A549 (cell line): ENCODE results near the gene VOPP1. TPM values are rescaled to one million over a fixed set of nuclear protein-coding genes. Genes with fewer than 3 reads are reported as not detected.

Experiments used
- ATAC-seq, 2 experiments: fragments of 200-7000 bp in 1 of 2; fragments of >200 bp in 1 of 2; cut with Nextera tagmentation in 1 of 2; cut with Tn5 transposase in 1 of 2; 3 replicates each; pipeline versions ENCODE4 v1.8.0 to v1.9.1; 2018 to 2020; ENCODE audit warnings: mild to moderate bottlenecking in 1 of 2, moderate library complexity in 1 of 2
- CTCF ChIA-PET: fragments of 300-600 bp; sonication (Branson Sonifier 250); formaldehyde crosslinking; extraction: SDS; loops from one replicate; lab custom pipeline; 2021; ENCODE audit warnings: antibody characterized with exemption, inconsistent platforms; lab: Yijun Ruan, JAX
- POLR2A ChIA-PET: fragments of 350-600 bp; formaldehyde crosslinking; extraction: SDS; loops from one replicate; lab custom pipeline; 2021; ENCODE audit warnings: antibody characterized with exemption, inconsistent platforms; lab: Yijun Ruan, JAX
- DNase-seq, 2 experiments: peaks; one replicate each; pipeline versions ENCODE4 v3.0.0 to v3.0.0-alpha.2; 2011 to 2016; ENCODE audit warnings: low read depth in 1 of 2, low spot score in 1 of 2
- FAIRE-seq: peaks from 2 replicates; lab custom pipeline; 2011; peaks lifted over from hg19 to GRCh38; lab: Jason Lieb, UNC
- H3K27ac ChIP-seq, 2 experiments: fragments of >200 bp; sonication (Bioruptor Twin); formaldehyde crosslinking; 3 replicates each; pipeline ENCODE4 v1.5.1; 2016 to 2017
- H3K4me1 ChIP-seq: fragments of >200 bp; sonication (Bioruptor Twin); formaldehyde crosslinking; 3 replicates; pipeline ENCODE4 v1.6.1; 2016
- H3K4me2 ChIP-seq: fragments of >200 bp; sonication (Bioruptor Twin); formaldehyde crosslinking; 3 replicates; pipeline ENCODE4 v1.6.1; 2016
- H3K4me3 ChIP-seq: fragments of >200 bp; sonication (Bioruptor Twin); formaldehyde crosslinking; 3 replicates; pipeline ENCODE4 v1.5.1; 2016
- H3K9me3 ChIP-seq: fragments of >200 bp; sonication (Bioruptor Twin); formaldehyde crosslinking; 3 replicates; pipeline ENCODE4 v1.6.1; 2016
- CBX8 ChIP-seq: fragments of 200-600 bp; sonication (generic); IDR thresholded peaks from 2 replicates; pipeline ENCODE4 v1.6.1; 2016
- CHD4 ChIP-seq: fragments of 200-600 bp; sonication (generic); IDR thresholded peaks from 2 replicates; pipeline ENCODE4 v1.6.1; 2016; ENCODE audit warnings: antibody characterized with exemption, mild to moderate bottlenecking, borderline replicate concordance
- EHMT2 ChIP-seq: fragments of 200-600 bp; sonication (generic); IDR thresholded peaks from 2 replicates; pipeline ENCODE4 v1.6.1; 2016; ENCODE audit warnings: antibody characterized with exemption, low read depth, mild to moderate bottlenecking, moderate library complexity
- FOXS1 ChIP-seq: fragments of 250-450 bp; sonication (Bioruptor Pico); IDR thresholded peaks from 2 replicates; pipeline ENCODE4 v1.5.0; 2020; ENCODE audit warnings: mild to moderate bottlenecking, moderate library complexity
- GATA3 ChIP-seq: IDR thresholded peaks from 2 replicates; pipeline ENCODE4 v1.6.1; 2012; ENCODE audit warnings: borderline replicate concordance
- HDAC2 ChIP-seq: fragments of 200-600 bp; sonication (generic); IDR thresholded peaks from 2 replicates; pipeline ENCODE4 v1.6.1; 2016
- HEYL ChIP-seq: fragments of 250-450 bp; sonication (Bioruptor Pico); IDR thresholded peaks from 2 replicates; pipeline ENCODE4 v1.8.0; 2021; ENCODE audit warnings: mild to moderate bottlenecking, moderate library complexity
- HOXA7 ChIP-seq: fragments of 250-450 bp; sonication (Bioruptor Pico); IDR thresholded peaks from 2 replicates; pipeline ENCODE4 v1.5.0; 2020; ENCODE audit warnings: mild to moderate bottlenecking, moderate library complexity
- HOXB5 ChIP-seq: fragments of 250-450 bp; sonication (Bioruptor Pico); IDR thresholded peaks from 2 replicates; pipeline ENCODE4 v1.5.0; 2020; ENCODE audit warnings: mild to moderate bottlenecking, moderate library complexity
- JUN ChIP-seq, 2 experiments: fragments of >200 bp; sonication (Bioruptor Twin); formaldehyde crosslinking; IDR thresholded peaks; 2 replicates in 1 of 2; 3 replicates in 1 of 2; pipeline ENCODE4 v1.6.1; 2016 to 2017
- JUNB ChIP-seq: fragments of >200 bp; sonication (Bioruptor Twin); formaldehyde crosslinking; IDR thresholded peaks from 2 replicates; pipeline ENCODE4 v1.6.1; 2016
- KDM1A ChIP-seq: fragments of 200-600 bp; sonication (generic); IDR thresholded peaks from 2 replicates; pipeline ENCODE4 v1.6.1; 2016; ENCODE audit warnings: low read depth, mild to moderate bottlenecking
- MAZ ChIP-seq: fragments of 150-350 bp; IDR thresholded peaks from 2 replicates; pipeline ENCODE4 v1.6.1; 2014; ENCODE audit warnings: antibody characterized with exemption, low read depth, low read length, borderline replicate concordance
- NFE2L2 ChIP-seq: fragments of 150-350 bp; conservative IDR thresholded peaks from 2 replicates; pipeline ENCODE4 v1.6.1; 2014; ENCODE audit warnings: low read length
- RAD21 ChIP-seq, 2 experiments: fragments of >200 bp in 1 of 2; sonication (Bioruptor Twin) in 1 of 2; formaldehyde crosslinking in 1 of 2; IDR thresholded peaks in 1 of 2; conservative IDR thresholded peaks in 1 of 2; 2 replicates in 1 of 2; 3 replicates in 1 of 2; pipeline ENCODE4 v1.6.1; 2012 to 2018; ENCODE audit warnings: inconsistent platforms in 1 of 2
- RNF2 ChIP-seq: fragments of 200-600 bp; sonication (generic); IDR thresholded peaks from 2 replicates; pipeline ENCODE4 v1.6.1; 2016; ENCODE audit warnings: low read depth, mild to moderate bottlenecking, antibody characterized with exemption, moderate library complexity, borderline replicate concordance
- SMC3 ChIP-seq: fragments of >200 bp; sonication (Bioruptor Twin); formaldehyde crosslinking; IDR thresholded peaks from 3 replicates; pipeline ENCODE4 v1.6.1; 2018; ENCODE audit warnings: inconsistent platforms
- ZC3H11A ChIP-seq: fragments of 450-650 bp; IDR thresholded peaks from 2 replicates; pipeline ENCODE4 v1.6.1; 2014; ENCODE audit warnings: antibody characterized with exemption, mild to moderate bottlenecking
- ZFP36 ChIP-seq: fragments of 450-650 bp; IDR thresholded peaks from 2 replicates; pipeline ENCODE4 v1.6.1; 2014; ENCODE audit warnings: borderline replicate concordance; ENCODE audit not compliant: partially characterized antibody
- ZNF302 ChIP-seq: fragments of 250-450 bp; sonication (Bioruptor Pico); IDR thresholded peaks from 2 replicates; pipeline ENCODE4 v1.9.0; 2021; ENCODE audit warnings: inconsistent platforms, mild to moderate bottlenecking, moderate library complexity
- WGBS: methylation state at CpG from one replicate; pipeline ENCODE4 v1.1.6; 2017; ENCODE audit errors: missing lambda C conversion rate; 5-methylcytosine and 5-hydroxymethylcytosine counted together
- polyA plus RNA-seq, 4 experiments: library from polyadenylated mRNA; depleted of rRNA in 3 of 4; stranded (reverse); fragments of >200 nt; fragmentation: RNase III in 1 of 4; extraction: RNeasy Plus Mini Kit Qiagen cat#74134 plus additional on column Dnase treatment in 1 of 4; gene quantifications; 2 replicates in 3 of 4; 3 replicates in 1 of 4; pipeline ENCODE4 v1.2.3, GENCODE V29; 2011 to 2017
- TF ChIP-seq, protein P1 (sequence below): fragments of 250-450 bp; sonication (Bioruptor Pico); IDR thresholded peaks from 2 replicates; pipeline ENCODE4 v1.5.0; 2020; ENCODE audit warnings: low read depth, mild to moderate bottlenecking, moderate library complexity
- TF ChIP-seq, protein P2 (sequence below): fragments of >200 bp; sonication (Bioruptor Twin); formaldehyde crosslinking; IDR thresholded peaks from 2 replicates; pipeline ENCODE4 v1.6.1; 2016
- TF ChIP-seq, protein P3 (sequence below): fragments of 450-650 bp; IDR thresholded peaks from 2 replicates; pipeline ENCODE4 v1.6.1; 2014; ENCODE audit warnings: antibody characterized with exemption
- TF ChIP-seq, protein P4 (sequence below): fragments of >200 bp; sonication (Bioruptor Twin); formaldehyde crosslinking; IDR thresholded peaks from 3 replicates; pipeline ENCODE4 v1.5.1; 2016

VOPP1 gene
- polyA plus RNA-seq, 2 of the 4 experiments (the other 2 are of a cell fraction) = 68.1 to 73.4 TPM

DNA sequence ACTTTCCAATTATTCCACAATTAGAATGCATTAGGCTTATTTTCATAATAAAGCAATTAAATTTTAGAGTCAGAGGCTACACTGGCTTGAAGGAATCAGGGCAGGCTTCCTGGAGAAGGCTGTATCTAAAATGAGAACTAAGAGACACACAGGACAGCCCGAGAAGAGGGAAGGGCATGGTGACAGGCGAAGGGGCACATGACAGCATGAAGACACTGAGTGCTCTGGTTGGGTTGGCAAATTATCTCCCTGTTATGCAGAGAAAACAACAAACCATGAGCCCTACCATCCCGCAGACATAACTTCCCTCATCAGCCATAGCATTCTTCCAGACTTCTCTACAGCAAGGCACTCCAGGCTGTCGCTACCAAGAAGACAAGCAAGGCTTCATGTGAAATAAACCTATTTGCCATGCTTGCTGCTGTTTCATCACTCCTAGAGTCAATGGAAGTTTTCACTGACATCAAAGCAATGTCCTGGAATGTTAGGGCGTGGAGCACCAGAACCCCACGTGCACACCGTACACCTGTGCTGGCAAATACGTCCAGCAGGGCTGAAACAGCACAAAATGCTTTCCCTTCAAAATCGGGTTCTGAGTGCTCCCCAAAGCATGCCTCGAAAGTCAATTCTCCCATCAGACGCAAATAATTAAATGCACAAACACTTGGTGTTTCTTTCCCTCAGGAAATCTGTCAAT is 21.3 kb downstream of the VOPP1 start:
- no peak for ATAC-seq
- TF ChIP-seq GATA3 (no peak), HEYL (CRISPR knock-in tag) (no peak), CBX8 (no peak), MAZ (no peak), EHMT2 (no peak), KDM1A (no peak), JUN (IDR thresholded peaks at IDR 0.05) (no peak), HDAC2 (no peak), HOXB5 (CRISPR knock-in tag) (no peak), CHD4 (no peak), ZC3H11A (no peak), NFE2L2 (no peak), RNF2 (no peak), ZFP36 (no peak), JUNB (no peak), FOXS1 (CRISPR knock-in tag) (no peak)
- TF ChIP-seq, protein P1, sequence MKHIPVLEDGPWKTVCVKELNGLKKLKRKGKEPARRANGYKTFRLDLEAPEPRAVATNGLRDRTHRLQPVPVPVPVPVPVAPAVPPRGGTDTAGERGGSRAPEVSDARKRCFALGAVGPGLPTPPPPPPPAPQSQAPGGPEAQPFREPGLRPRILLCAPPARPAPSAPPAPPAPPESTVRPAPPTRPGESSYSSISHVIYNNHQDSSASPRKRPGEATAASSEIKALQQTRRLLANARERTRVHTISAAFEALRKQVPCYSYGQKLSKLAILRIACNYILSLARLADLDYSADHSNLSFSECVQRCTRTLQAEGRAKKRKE (CRISPR knock-in tag) = no peak
- TF ChIP-seq, protein P2, sequence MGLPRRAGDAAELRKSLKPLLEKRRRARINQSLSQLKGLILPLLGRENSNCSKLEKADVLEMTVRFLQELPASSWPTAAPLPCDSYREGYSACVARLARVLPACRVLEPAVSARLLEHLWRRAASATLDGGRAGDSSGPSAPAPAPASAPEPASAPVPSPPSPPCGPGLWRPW = no peak
- TF ChIP-seq, protein P3, sequence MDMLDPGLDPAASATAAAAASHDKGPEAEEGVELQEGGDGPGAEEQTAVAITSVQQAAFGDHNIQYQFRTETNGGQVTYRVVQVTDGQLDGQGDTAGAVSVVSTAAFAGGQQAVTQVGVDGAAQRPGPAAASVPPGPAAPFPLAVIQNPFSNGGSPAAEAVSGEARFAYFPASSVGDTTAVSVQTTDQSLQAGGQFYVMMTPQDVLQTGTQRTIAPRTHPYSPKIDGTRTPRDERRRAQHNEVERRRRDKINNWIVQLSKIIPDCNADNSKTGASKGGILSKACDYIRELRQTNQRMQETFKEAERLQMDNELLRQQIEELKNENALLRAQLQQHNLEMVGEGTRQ = no peak
- TF ChIP-seq, all 56 proteins: peak for 0
- peaks cover 49% of the 10 kb centered on the region for H3K4me1 ChIP-seq
- no peak overlapping the region for H3K4me3 ChIP-seq
- H3K9me3 ChIP-seq = no peaks in the 10 kb centered on the region
- FAIRE-seq (no peak), DNase-seq (no peak)
- 92% methylated on average over 11 of the region's 11 CpGs for WGBS
- no peak overlapping the region for H3K27ac ChIP-seq
- POLR2A ChIA-PET = no interaction called here
- CTCF ChIA-PET = no interaction called here
- H3K4me2 ChIP-seq = no peak overlapping the region

DNA sequence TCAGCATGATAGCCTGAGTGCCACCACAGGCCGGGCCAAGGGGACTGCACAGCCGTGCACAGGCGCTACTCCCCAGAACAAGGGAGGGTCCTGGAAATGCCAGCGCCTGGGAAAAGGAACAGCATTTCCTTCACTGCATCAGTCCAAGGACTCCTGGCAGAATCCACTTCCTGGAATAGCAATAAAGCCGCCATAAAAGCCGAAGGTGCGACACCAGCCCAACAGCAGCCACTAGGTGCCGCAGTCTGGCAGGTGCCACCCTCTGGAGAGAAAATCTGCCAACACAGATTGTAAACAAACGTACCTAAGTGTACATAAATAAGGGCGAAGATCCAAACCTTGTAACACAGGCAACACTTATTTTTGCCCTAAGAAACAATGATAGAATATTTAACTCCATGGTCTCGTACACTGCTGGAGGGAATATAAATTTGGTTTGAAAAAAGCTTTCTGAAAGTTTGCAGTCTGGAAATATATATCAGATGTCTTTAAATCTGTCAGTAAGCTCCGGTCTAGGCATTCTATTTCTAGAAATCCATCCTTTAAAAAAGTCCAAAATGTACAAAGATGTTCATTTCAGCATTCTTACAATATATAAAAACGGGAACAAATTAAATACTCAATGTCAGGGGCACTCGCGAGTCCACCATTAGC is 22.2 kb downstream of the VOPP1 start:
- no peak for FAIRE-seq
- WGBS = 63% methylated on average over 13 of the region's 15 CpGs
- peak overlapping the region in 1 of 2 experiments; percentile 59; a peak in 2 of 6 replicates for H3K27ac ChIP-seq
- ATAC-seq = peak; percentile 42 to 57; a peak in 3 of 6 replicates
- H3K9me3 ChIP-seq = no peaks in the 10 kb centered on the region
- ChIA-PET POLR2A (no interaction called here), CTCF (no interaction called here)
- H3K4me1 ChIP-seq = peaks cover 56% of the 10 kb centered on the region
- DNase-seq = peak in 1 of 2 experiments; percentile 48
- no peak overlapping the region for H3K4me3 ChIP-seq
- TF ChIP-seq HOXA7 (CRISPR knock-in tag) (no peak), ZNF302 (CRISPR knock-in tag) (no peak), RAD21 (conservative IDR thresholded peaks at IDR 0.05 in 1 of 2, IDR thresholded peaks at IDR 0.05 in 1 of 2) (peak; percentile 31; a peak in 1 of 5 replicates), SMC3 (0 out of 3 replicates have a peak, but pooled peaks have one; percentile 24)
- TF ChIP-seq, protein P4, sequence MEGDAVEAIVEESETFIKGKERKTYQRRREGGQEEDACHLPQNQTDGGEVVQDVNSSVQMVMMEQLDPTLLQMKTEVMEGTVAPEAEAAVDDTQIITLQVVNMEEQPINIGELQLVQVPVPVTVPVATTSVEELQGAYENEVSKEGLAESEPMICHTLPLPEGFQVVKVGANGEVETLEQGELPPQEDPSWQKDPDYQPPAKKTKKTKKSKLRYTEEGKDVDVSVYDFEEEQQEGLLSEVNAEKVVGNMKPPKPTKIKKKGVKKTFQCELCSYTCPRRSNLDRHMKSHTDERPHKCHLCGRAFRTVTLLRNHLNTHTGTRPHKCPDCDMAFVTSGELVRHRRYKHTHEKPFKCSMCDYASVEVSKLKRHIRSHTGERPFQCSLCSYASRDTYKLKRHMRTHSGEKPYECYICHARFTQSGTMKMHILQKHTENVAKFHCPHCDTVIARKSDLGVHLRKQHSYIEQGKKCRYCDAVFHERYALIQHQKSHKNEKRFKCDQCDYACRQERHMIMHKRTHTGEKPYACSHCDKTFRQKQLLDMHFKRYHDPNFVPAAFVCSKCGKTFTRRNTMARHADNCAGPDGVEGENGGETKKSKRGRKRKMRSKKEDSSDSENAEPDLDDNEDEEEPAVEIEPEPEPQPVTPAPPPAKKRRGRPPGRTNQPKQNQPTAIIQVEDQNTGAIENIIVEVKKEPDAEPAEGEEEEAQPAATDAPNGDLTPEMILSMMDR = peak; percentile 46
- no peak overlapping the region for H3K4me2 ChIP-seq
